22Rv1 (cell line): ENCODE results near the gene ALPI.

Source experiments
- CTCF ChIP-seq: fragments of 450-650 bp; IDR thresholded peaks from 2 replicates; pipeline ENCODE4 v1.5.1; 2017; ENCODE audit warnings: mild to moderate bottlenecking
- ZFX ChIP-seq: fragments of 450-650 bp; IDR thresholded peaks from 2 replicates; pipeline ENCODE4 v1.6.1; 2017; ENCODE audit warnings: antibody characterized with exemption, borderline replicate concordance

GRCh38 chr2:232438091-232438490, 17.9 kb upstream of the ALPI start:
- TF ChIP-seq CTCF (no peak), ZFX (no peak)
